ENCODE data around the gene CCL8. TPM values are rescaled to one million over a fixed set of nuclear protein-coding genes. Genes with fewer than 3 reads are reported as not detected.

The CCL8 gene
- total RNA-seq, 1 donor from 2014 or later: not detected

Other genes starting within 250 kb of the CCL8 start
- 1.5 and 2.1 TPM in 2 replicates for gene CCL2, start 64.2 kb upstream of the CCL8 start, total RNA-seq
- gene CCL7, start 49.2 kb upstream of the CCL8 start, total RNA-seq: not detected in 2 replicates
- gene CCL11, start 33.7 kb upstream of the CCL8 start, total RNA-seq: not detected in 2 replicates
- not detected in 2 replicates for gene CCL13, start 37.0 kb downstream of the CCL8 start, total RNA-seq
- gene CCL1, start 43.8 kb downstream of the CCL8 start, total RNA-seq: not detected in 2 replicates